K562 (cell line): ENCODE measurements around the gene TCF19. TPM values are rescaled to one million over a fixed set of nuclear protein-coding genes. Genes with fewer than 3 reads are reported as not detected.
A peak's percentile ranks its signal among the peaks of the same experiment; 100 is the strongest.

Experiments used
- CTBP1 ChIP-seq: fragments of 450-650 bp; IDR thresholded peaks from 2 replicates; pipeline ENCODE4 v1.6.1; 2016; ENCODE audit warnings: borderline replicate concordance
- DPF2 ChIP-seq: fragments of 450-650 bp; IDR thresholded peaks from 2 replicates; pipeline ENCODE4 v1.6.1; 2016
- E2F6 ChIP-seq, 2 experiments: IDR thresholded peaks; 2 replicates each; pipeline ENCODE4 v1.6.1; 2011; ENCODE audit warnings: borderline replicate concordance in 1 of 2, control low read depth in 1 of 2, low read depth in 1 of 2, low read length in 1 of 2, mild to moderate bottlenecking in 1 of 2, mixed read lengths in 1 of 2, moderate library complexity in 1 of 2; ENCODE audit not compliant: insufficient read depth in 1 of 2, insufficient read length in 1 of 2, poor library complexity in 1 of 2, severe bottlenecking in 1 of 2; ENCODE audit errors: extremely low read depth in 1 of 2
- FOXK2 ChIP-seq, 2 experiments: fragments of 450-650 bp; IDR thresholded peaks in 1 of 2; conservative IDR thresholded peaks in 1 of 2; 2 replicates each; pipeline ENCODE4 v1.6.1; 2016; ENCODE audit warnings: low read depth in 2 of 2, mild to moderate bottlenecking in 1 of 2
- IFI16 ChIP-seq: fragments of 250-450 bp; sonication (Bioruptor Pico); IDR thresholded peaks from 2 replicates; pipeline ENCODE4 v2.1.2; 2022; ENCODE audit warnings: mild to moderate bottlenecking, inconsistent platforms
- NKRF ChIP-seq: fragments of 450-650 bp; IDR thresholded peaks from 2 replicates; pipeline ENCODE4 v1.6.1; 2016; ENCODE audit warnings: borderline replicate concordance
- PBX2 ChIP-seq, 2 experiments: IDR thresholded peaks in 1 of 2; conservative IDR thresholded peaks in 1 of 2; 2 replicates each; pipeline ENCODE4 v1.6.1; 2016; ENCODE audit warnings: low read depth in 2 of 2, mild to moderate bottlenecking in 1 of 2, missing compliant biosample characterization in 1 of 2, missing genetic modification characterization in 1 of 2, moderate library complexity in 1 of 2
- POLR3G ChIP-seq: IDR thresholded peaks from 2 replicates; pipeline ENCODE4 v1.6.1; 2011; ENCODE audit not compliant: insufficient read length, insufficient replicate concordance; ENCODE audit errors: extremely low read depth
- STAT5A ChIP-seq: IDR thresholded peaks from 2 replicates; pipeline ENCODE4 v1.6.1; 2012; ENCODE audit warnings: low read length, inconsistent platforms, borderline replicate concordance
- TRIM28 ChIP-seq: fragments of 450-650 bp; IDR thresholded peaks from 2 replicates; pipeline ENCODE4 v1.6.1; 2017
- ZNF280A ChIP-seq: fragments of 450-650 bp; IDR thresholded peaks from 2 replicates; pipeline ENCODE4 v1.6.1; 2018; ENCODE audit warnings: mild to moderate bottlenecking, low read depth; ENCODE audit not compliant: partially characterized antibody
- ZNF384 ChIP-seq: IDR thresholded peaks from 2 replicates; pipeline ENCODE4 v1.6.1; 2012; ENCODE audit warnings: low read depth, low read length, improper control_type of control experiment
- ZNF41 ChIP-seq: fragments of 250-450 bp; sonication (Bioruptor Pico); conservative IDR thresholded peaks from 2 replicates; pipeline ENCODE4 v1.4.0; 2020; ENCODE audit warnings: mild to moderate bottlenecking
- ZNF592 ChIP-seq: fragments of 450-650 bp; IDR thresholded peaks from 2 replicates; pipeline ENCODE4 v1.6.1; 2017; ENCODE audit warnings: antibody characterized with exemption, mild to moderate bottlenecking
- polyA plus RNA-seq, 8 experiments: library from polyadenylated mRNA; depleted of rRNA in 4 of 8; stranded (reverse) in 5 of 8; unstranded in 3 of 8; fragments of >200 nt; fragmentation: Nextera tagmentation in 2 of 8; fragmentation: Illumina TruSeq in 1 of 8; extraction: Ambion mirVana in 2 of 8; extraction: Trizol in 1 of 8; gene quantifications; 2 replicates each; pipeline versions ENCODE4 v1.2.1 to v1.2.3, GENCODE V29; 2011 to 2014; ENCODE audit warnings: inconsistent platforms in 1 of 8, missing spikeins in 1 of 8
- total RNA-seq, 7 experiments: library from RNA; depleted of rRNA in 6 of 7; stranded (reverse); fragments of >200 nt in 6 of 7; fragmentation: Illumina TruSeq in 2 of 7; extraction: Trizol in 2 of 7; gene quantifications; 2 replicates each; pipeline versions ENCODE4 v1.2.1 to v1.2.3, GENCODE V29; 2011 to 2021; ENCODE audit warnings: low replicate concordance in 1 of 7

TCF19 gene
- total and polyA plus RNA-seq, 9 of the 15 experiments (the other 6 are each of a cell fraction or from before 2014, with no cell fraction given): 4.2 to 42.5 (median 25.7) TPM

GRCh38 chr6:31203345-31203979, 45.1 kb downstream of the TCF19 start (continued):
- TF ChIP-seq NKRF (peak; percentile 58; the same call in 1 of the 2 replicates), CTBP1 (peak; percentile 54; the same call in 1 of the 2 replicates), TRIM28 (0 out of 2 replicates have a peak, but pooled peaks have one; percentile 18), FOXK2 (conservative IDR thresholded peaks at IDR 0.05 in 1 of 2, IDR thresholded peaks at IDR 0.05 in 1 of 2; ENCODE audit: low read depth in 2 of 2) (peak in 1 of 2 experiments; percentile 27; a peak in 1 of 4 replicates), POLR3G (no peak), E2F6 (IDR thresholded peaks at IDR 0.05; ENCODE audit: borderline replicate concordance in 1 of 2, extremely low read depth in 1 of 2, insufficient read depth in 1 of 2, insufficient read length in 1 of 2, low read depth in 1 of 2, low read length in 1 of 2, poor library complexity in 1 of 2, severe bottlenecking in 1 of 2) (peak in 1 of 2 experiments; percentile 48), ZNF384 (peak; percentile 70), PBX2 (CRISPR knock-in tag; IDR thresholded peaks at IDR 0.05; ENCODE audit: low read depth) (no peak), PBX2 (tag; conservative IDR thresholded peaks at IDR 0.05; ENCODE audit: low read depth) (0 out of 2 replicates have a peak, but pooled peaks have one; percentile 15), ZNF41 (CRISPR knock-in tag) (no peak), ZNF592 (0 out of 2 replicates have a peak, but pooled peaks have one; percentile 47), IFI16 (no peak), DPF2 (peak; percentile 72; the same call in 1 of the 2 replicates), STAT5A (no peak), ZNF280A (no peak)
